ENCODE data around the gene HECW1. TPM values are rescaled to one million over a fixed set of nuclear protein-coding genes. Genes with fewer than 3 reads are reported as not detected.
"Not testable (repeated sequence)": the region's sequence is repeated elsewhere in the genome, so short reads cannot be mapped to it uniquely, and the experiment has no call there.

Gene HECW1
- polyA plus RNA-seq, 1 donor (not counting 4 experiments of a cell fraction or from before 2014, with no cell fraction given), result not detected

DNA sequence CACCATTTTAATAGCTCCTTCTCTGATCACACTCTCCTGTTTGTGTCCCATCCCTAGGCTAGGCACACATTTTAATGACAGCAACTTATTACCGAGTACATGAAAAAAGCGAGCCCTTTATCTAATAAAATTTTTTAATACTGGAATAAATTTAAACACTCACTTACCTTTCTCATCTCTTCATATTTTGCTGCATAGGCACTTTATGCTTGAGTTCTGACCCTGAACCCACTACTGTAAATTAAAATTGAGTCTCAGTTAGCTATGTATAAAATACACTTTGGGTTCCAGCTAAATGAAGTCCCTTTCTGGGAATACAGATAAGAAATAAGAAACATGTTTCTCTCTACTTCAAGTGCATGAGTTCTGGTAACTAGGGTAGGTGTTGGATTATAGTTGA lies 104.6 kb downstream of the HECW1 start:
- no peak overlapping the region for H3K9ac ChIP-seq (ENCODE audit: control insufficient read depth, extremely low read depth, insufficient read depth, low read length)
- H4K20me1 ChIP-seq (ENCODE audit: control insufficient read depth, extremely low read depth, insufficient read depth, low read length), result no peaks in the 10 kb centered on the region
- H3K4me1 ChIP-seq (ENCODE audit: control insufficient read depth, extremely low read depth, insufficient read depth, low read length), result no peaks in the 10 kb centered on the region
- DNase-seq (ENCODE audit: low read depth, low spot score) (no peak), FAIRE-seq (no peak)
- H3K4me2 ChIP-seq (ENCODE audit: control insufficient read depth, extremely low read depth, insufficient read depth, low read depth, low read length), result no peak overlapping the region
- no peaks in the 10 kb centered on the region for H3K79me2 ChIP-seq (ENCODE audit: control insufficient read depth, insufficient read depth, low read length)
- TF ChIP-seq, protein P1, sequence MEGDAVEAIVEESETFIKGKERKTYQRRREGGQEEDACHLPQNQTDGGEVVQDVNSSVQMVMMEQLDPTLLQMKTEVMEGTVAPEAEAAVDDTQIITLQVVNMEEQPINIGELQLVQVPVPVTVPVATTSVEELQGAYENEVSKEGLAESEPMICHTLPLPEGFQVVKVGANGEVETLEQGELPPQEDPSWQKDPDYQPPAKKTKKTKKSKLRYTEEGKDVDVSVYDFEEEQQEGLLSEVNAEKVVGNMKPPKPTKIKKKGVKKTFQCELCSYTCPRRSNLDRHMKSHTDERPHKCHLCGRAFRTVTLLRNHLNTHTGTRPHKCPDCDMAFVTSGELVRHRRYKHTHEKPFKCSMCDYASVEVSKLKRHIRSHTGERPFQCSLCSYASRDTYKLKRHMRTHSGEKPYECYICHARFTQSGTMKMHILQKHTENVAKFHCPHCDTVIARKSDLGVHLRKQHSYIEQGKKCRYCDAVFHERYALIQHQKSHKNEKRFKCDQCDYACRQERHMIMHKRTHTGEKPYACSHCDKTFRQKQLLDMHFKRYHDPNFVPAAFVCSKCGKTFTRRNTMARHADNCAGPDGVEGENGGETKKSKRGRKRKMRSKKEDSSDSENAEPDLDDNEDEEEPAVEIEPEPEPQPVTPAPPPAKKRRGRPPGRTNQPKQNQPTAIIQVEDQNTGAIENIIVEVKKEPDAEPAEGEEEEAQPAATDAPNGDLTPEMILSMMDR (optimal IDR thresholded peaks at IDR 0.05 in 1 of 3, IDR thresholded peaks at IDR 0.05 in 1 of 3, conservative IDR thresholded peaks at IDR 0.05 in 1 of 3; ENCODE audit: extremely low read depth in 1 of 3, insufficient read depth in 2 of 3, low read length in 3 of 3), result no peak
- no peak for TF ChIP-seq EZH2 (IDR thresholded peaks at IDR 0.05; ENCODE audit: low read length)
- no peak overlapping the region for H3K27ac ChIP-seq (ENCODE audit: control insufficient read depth, insufficient read depth, low read length)
- H3K9me1 ChIP-seq (ENCODE audit: control insufficient read depth, extremely low read depth, insufficient read depth, low read length), result no peaks in the 10 kb centered on the region
- no peak overlapping the region for H3K4me3 ChIP-seq (ENCODE audit: control insufficient read depth in 2 of 3, extremely low read depth in 1 of 3, insufficient read depth in 2 of 3, low read depth in 1 of 3, low read length in 3 of 3)
- H3K27me3 ChIP-seq (ENCODE audit: control insufficient read depth, extremely low read depth, insufficient read depth, low read length), result peaks cover 7% of the 10 kb centered on the region
- H3K36me3 ChIP-seq (ENCODE audit: control insufficient read depth in 2 of 2, extremely low read depth in 1 of 2, insufficient read depth in 2 of 2, low read length in 2 of 2), result no peaks in the 10 kb centered on the region
- no peaks in the 10 kb centered on the region for H3K9me3 ChIP-seq (ENCODE audit: control insufficient read depth, low read depth, low read length)
- no peak overlapping the region for H2AFZ ChIP-seq (ENCODE audit: control insufficient read depth, low read length)
- dilution Hi-C loops (cut with MboI; ENCODE audit: extremely low pct_ligation_motif_present, low sequenced_read_pairs), result no loop called here

GRCh38 chr7:43218901-43219300 lies 106.5 kb downstream of the HECW1 start:
- H3K9me3 ChIP-seq (ENCODE audit: control insufficient read depth, low read depth, low read length); H3K4me2 ChIP-seq (ENCODE audit: control insufficient read depth, extremely low read depth, insufficient read depth, low read depth, low read length); H3K36me3 ChIP-seq (ENCODE audit: control insufficient read depth in 2 of 2, extremely low read depth in 1 of 2, insufficient read depth in 2 of 2, low read length in 2 of 2); dilution Hi-C loops (cut with MboI; ENCODE audit: extremely low pct_ligation_motif_present, low sequenced_read_pairs); H3K4me3 ChIP-seq (ENCODE audit: control insufficient read depth in 2 of 3, extremely low read depth in 1 of 3, insufficient read depth in 2 of 3, low read depth in 1 of 3, low read length in 3 of 3); H3K27ac ChIP-seq (ENCODE audit: control insufficient read depth, insufficient read depth, low read length); H3K9ac ChIP-seq (ENCODE audit: control insufficient read depth, extremely low read depth, insufficient read depth, low read length); H3K27me3 ChIP-seq (ENCODE audit: control insufficient read depth, extremely low read depth, insufficient read depth, low read length); DNase-seq (ENCODE audit: low read depth, low spot score); H3K4me1 ChIP-seq (ENCODE audit: control insufficient read depth, extremely low read depth, insufficient read depth, low read length); H3K9me1 ChIP-seq (ENCODE audit: control insufficient read depth, extremely low read depth, insufficient read depth, low read length); H2AFZ ChIP-seq (ENCODE audit: control insufficient read depth, low read length); H4K20me1 ChIP-seq (ENCODE audit: control insufficient read depth, extremely low read depth, insufficient read depth, low read length); H3K79me2 ChIP-seq (ENCODE audit: control insufficient read depth, insufficient read depth, low read length); FAIRE-seq: not testable (repeated sequence)

DNA sequence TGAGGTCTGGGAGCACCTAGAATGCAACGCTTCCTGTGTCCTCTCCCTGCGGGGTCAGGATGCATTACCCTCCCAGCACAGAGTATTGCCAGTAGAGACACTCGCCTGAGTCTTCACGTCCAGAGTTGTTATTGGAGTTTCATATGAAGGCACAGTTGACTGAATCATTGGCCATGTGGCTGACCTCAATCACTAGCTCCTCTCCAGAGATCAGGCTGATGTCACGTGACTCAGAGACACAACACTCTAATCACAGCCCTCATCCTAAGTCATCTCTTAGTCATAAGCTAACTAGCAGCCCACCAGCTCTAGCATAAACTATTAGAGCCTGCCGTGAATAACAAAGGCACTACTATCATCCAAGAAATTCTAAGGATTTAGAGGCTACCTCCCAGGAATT lies 107.8 kb downstream of the HECW1 start:
- dilution Hi-C loops (cut with MboI; ENCODE audit: extremely low pct_ligation_motif_present, low sequenced_read_pairs), result no loop called here
- Histone ChIP-seq H2AFZ (ENCODE audit: control insufficient read depth, low read length) (no peak overlapping the region), H3K27me3 (ENCODE audit: control insufficient read depth, extremely low read depth, insufficient read depth, low read length) (no peaks in the 10 kb centered on the region), H3K27ac (ENCODE audit: control insufficient read depth, insufficient read depth, low read length) (no peak overlapping the region), H3K9ac (ENCODE audit: control insufficient read depth, extremely low read depth, insufficient read depth, low read length) (no peak overlapping the region), H3K4me2 (ENCODE audit: control insufficient read depth, extremely low read depth, insufficient read depth, low read depth, low read length) (no peak overlapping the region), H3K4me1 (ENCODE audit: control insufficient read depth, extremely low read depth, insufficient read depth, low read length) (no peaks in the 10 kb centered on the region), H4K20me1 (ENCODE audit: control insufficient read depth, extremely low read depth, insufficient read depth, low read length) (no peaks in the 10 kb centered on the region), H3K36me3 (ENCODE audit: control insufficient read depth in 2 of 2, extremely low read depth in 1 of 2, insufficient read depth in 2 of 2, low read length in 2 of 2) (no peaks in the 10 kb centered on the region), H3K4me3 (ENCODE audit: control insufficient read depth in 2 of 3, extremely low read depth in 1 of 3, insufficient read depth in 2 of 3, low read depth in 1 of 3, low read length in 3 of 3) (no peak overlapping the region), H3K9me3 (ENCODE audit: control insufficient read depth, low read depth, low read length) (no peaks in the 10 kb centered on the region), H3K79me2 (ENCODE audit: control insufficient read depth, insufficient read depth, low read length) (no peaks in the 10 kb centered on the region), H3K9me1 (ENCODE audit: control insufficient read depth, extremely low read depth, insufficient read depth, low read length) (no peaks in the 10 kb centered on the region)
- DNase-seq (ENCODE audit: low read depth, low spot score), result no peak
- TF ChIP-seq, protein P1 (optimal IDR thresholded peaks at IDR 0.05 in 1 of 3, IDR thresholded peaks at IDR 0.05 in 1 of 3, conservative IDR thresholded peaks at IDR 0.05 in 1 of 3; ENCODE audit: extremely low read depth in 1 of 3, insufficient read depth in 2 of 3, low read length in 3 of 3), result no peak
- TF ChIP-seq EZH2 (IDR thresholded peaks at IDR 0.05; ENCODE audit: low read length), result no peak
- no peak for FAIRE-seq

Measured in keratinocyte (primary cell).